ENCODE results near the gene SMAD5. TPM values are rescaled to one million over a fixed set of nuclear protein-coding genes. Genes with fewer than 3 reads are reported as not detected.

Gene SMAD5
- total and polyA plus RNA-seq, 2 donors (not counting 1 experiment from before 2014, with no cell fraction given): 9.4 to 38.6 TPM

DNA sequence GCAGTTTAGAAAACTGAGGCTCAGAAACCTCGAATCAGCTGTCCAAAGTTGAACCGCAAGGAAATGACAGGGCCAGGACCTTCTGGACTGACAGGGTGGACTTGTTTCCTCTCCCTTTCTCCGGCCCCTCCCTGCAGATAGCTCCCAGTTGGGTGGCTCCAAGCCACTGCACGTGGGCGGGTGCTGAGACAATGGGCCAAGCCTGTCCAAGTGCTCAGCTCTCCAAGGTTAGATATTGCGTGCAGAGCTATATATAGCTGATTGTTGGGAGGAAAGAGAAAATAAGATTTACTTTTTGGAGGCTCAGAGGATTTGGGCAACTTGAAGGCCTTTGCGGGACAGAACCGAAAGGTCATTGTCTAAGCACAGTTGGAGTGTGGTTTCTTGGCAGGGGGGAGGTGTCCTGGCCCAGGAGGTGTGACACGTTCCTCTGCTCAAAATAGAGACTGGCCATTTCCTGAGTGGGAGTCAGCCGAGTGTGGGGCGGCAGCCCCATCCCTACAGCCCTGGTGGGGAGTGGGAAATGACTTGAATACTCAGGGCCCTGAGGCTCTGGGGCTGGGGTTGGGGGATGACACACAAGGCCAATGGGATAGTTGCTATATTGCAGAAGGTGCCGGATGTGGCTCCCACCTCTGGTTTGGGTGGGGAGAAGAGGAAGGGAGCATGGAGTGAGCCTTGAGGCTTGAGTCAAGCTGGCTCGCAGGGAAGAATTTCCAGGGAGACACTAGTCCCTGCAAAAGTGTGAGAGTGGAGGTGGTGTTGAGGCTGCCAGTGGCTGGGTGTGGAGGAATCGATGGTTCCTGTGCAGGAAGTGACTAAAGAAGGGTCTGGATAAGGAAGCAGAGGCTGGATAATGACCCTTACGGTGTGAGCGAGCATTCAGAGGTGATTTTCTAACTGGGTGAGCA, 44.4 kb upstream of the SMAD5 start:
- POLR2A ChIA-PET: no interaction called here
- Mint-ChIP-seq H3K27ac (no peak overlapping the region), H3K4me3 (no peak overlapping the region), H3K9me3 (ENCODE audit: insufficient read depth) (no peaks in the 10 kb centered on the region), H3K27me3 (peaks cover 7% of the 10 kb centered on the region), H3K4me1 (no peaks in the 10 kb centered on the region)
- DNase-seq (no peak), ATAC-seq (ENCODE audit: low read depth) (no peak)
- H3K9ac ChIP-seq (ENCODE audit: low read length): no peak overlapping the region
- intact Hi-C loops (cut with micrococcal nuclease): no loop called here
- H3K4me1 ChIP-seq (ENCODE audit: control insufficient read depth in 2 of 2, insufficient read depth in 2 of 2, low read length in 2 of 2): no peaks in the 10 kb centered on the region
- no peaks in the 10 kb centered on the region for H3K9me3 ChIP-seq (ENCODE audit: control extremely low read depth in 1 of 3, control insufficient read depth in 2 of 3, insufficient read depth in 1 of 3, low read length in 2 of 3)
- no peak overlapping the region for H2AFZ ChIP-seq (ENCODE audit: insufficient read depth, low read depth, low read length, poor library complexity, severe bottlenecking)
- TF ChIP-seq, protein P1, sequence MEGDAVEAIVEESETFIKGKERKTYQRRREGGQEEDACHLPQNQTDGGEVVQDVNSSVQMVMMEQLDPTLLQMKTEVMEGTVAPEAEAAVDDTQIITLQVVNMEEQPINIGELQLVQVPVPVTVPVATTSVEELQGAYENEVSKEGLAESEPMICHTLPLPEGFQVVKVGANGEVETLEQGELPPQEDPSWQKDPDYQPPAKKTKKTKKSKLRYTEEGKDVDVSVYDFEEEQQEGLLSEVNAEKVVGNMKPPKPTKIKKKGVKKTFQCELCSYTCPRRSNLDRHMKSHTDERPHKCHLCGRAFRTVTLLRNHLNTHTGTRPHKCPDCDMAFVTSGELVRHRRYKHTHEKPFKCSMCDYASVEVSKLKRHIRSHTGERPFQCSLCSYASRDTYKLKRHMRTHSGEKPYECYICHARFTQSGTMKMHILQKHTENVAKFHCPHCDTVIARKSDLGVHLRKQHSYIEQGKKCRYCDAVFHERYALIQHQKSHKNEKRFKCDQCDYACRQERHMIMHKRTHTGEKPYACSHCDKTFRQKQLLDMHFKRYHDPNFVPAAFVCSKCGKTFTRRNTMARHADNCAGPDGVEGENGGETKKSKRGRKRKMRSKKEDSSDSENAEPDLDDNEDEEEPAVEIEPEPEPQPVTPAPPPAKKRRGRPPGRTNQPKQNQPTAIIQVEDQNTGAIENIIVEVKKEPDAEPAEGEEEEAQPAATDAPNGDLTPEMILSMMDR (IDR thresholded peaks at IDR 0.05): no peak
- TF ChIP-seq EZH2 (IDR thresholded peaks at IDR 0.05; ENCODE audit: borderline replicate concordance, insufficient read depth, low read depth, low read length, poor library complexity, severe bottlenecking): no peak
- H3K27ac ChIP-seq (ENCODE audit: low read length in 2 of 2): no peak overlapping the region
- H3K79me2 ChIP-seq (ENCODE audit: control insufficient read depth, insufficient read depth, low read length): no peaks in the 10 kb centered on the region
- no peak overlapping the region for H3K4me2 ChIP-seq (replicated peaks; ENCODE audit: low read depth, low read length, poor library complexity, severe bottlenecking)
- WGBS (ENCODE audit: insufficient coverage): 90% methylated on average over 13 of the region's 16 CpGs
- CTCF ChIA-PET: no interaction called here
- peaks cover 0 to 9% (median 3%) of the 10 kb centered on the region in 4 experiments for H3K27me3 ChIP-seq (replicated peaks in 1 of 4; ENCODE audit: control extremely low read depth in 1 of 4, control insufficient read depth in 3 of 4, insufficient read depth in 4 of 4, low read length in 3 of 4)
- no peaks in the 10 kb centered on the region for H3K36me3 ChIP-seq (replicated peaks in 1 of 2; ENCODE audit: control extremely low read depth in 1 of 2, control insufficient read depth in 1 of 2, extremely low read depth in 1 of 2, insufficient read depth in 2 of 2, low read length in 1 of 2)
- no peaks in the 10 kb centered on the region for H4K20me1 ChIP-seq (ENCODE audit: control insufficient read depth, insufficient read depth, low read length, poor library complexity, severe bottlenecking)
- no peak overlapping the region for H3K4me3 ChIP-seq (ENCODE audit: control extremely low read depth in 1 of 5, extremely low read depth in 1 of 5, insufficient read depth in 1 of 5, low read depth in 2 of 5, low read length in 4 of 5)

DNA sequence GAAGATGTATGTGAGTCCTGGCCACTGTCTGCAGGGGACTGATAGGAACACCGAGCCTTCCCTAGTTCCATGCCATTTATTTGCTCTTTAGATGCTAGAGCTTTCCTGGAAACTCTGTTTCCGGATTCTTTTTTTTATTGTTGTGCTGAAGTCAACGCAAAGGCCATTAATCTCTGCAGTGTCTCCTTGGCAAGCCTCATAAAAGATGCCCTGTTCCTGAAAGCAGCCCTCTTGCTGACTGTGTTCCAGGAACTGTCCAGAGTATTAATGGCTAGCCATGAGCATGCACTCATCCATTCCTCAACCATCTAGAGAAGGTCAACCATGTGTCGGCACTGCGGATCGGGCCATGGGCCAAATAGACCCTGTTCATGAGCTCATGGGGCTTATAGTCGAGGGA, 42.9 kb upstream of the SMAD5 start:
- Histone ChIP-seq H3K4me3 (ENCODE audit: control extremely low read depth in 1 of 5, extremely low read depth in 1 of 5, insufficient read depth in 1 of 5, low read depth in 2 of 5, low read length in 4 of 5) (no peak overlapping the region), H3K27me3 (replicated peaks in 1 of 4; ENCODE audit: control extremely low read depth in 1 of 4, control insufficient read depth in 3 of 4, insufficient read depth in 4 of 4, low read length in 3 of 4) (peaks cover 0 to 2% (median 0%) of the 10 kb centered on the region in 4 experiments), H3K4me2 (replicated peaks; ENCODE audit: low read depth, low read length, poor library complexity, severe bottlenecking) (no peak overlapping the region), H3K27ac (ENCODE audit: low read length in 2 of 2) (no peak overlapping the region), H3K36me3 (replicated peaks in 1 of 2; ENCODE audit: control extremely low read depth in 1 of 2, control insufficient read depth in 1 of 2, extremely low read depth in 1 of 2, insufficient read depth in 2 of 2, low read length in 1 of 2) (no peaks in the 10 kb centered on the region), H3K79me2 (ENCODE audit: control insufficient read depth, insufficient read depth, low read length) (no peaks in the 10 kb centered on the region), H2AFZ (ENCODE audit: insufficient read depth, low read depth, low read length, poor library complexity, severe bottlenecking) (no peak overlapping the region), H3K9me3 (ENCODE audit: control extremely low read depth in 1 of 3, control insufficient read depth in 2 of 3, insufficient read depth in 1 of 3, low read length in 2 of 3) (no peaks in the 10 kb centered on the region), H3K9ac (ENCODE audit: low read length) (no peak overlapping the region), H3K4me1 (ENCODE audit: control insufficient read depth in 2 of 2, insufficient read depth in 2 of 2, low read length in 2 of 2) (no peaks in the 10 kb centered on the region), H4K20me1 (ENCODE audit: control insufficient read depth, insufficient read depth, low read length, poor library complexity, severe bottlenecking) (no peaks in the 10 kb centered on the region)
- intact Hi-C loops (cut with micrococcal nuclease): no loop called here
- 85% methylated on average over 7 of the region's 7 CpGs for WGBS (ENCODE audit: insufficient coverage)
- ATAC-seq (ENCODE audit: low read depth) (no peak), DNase-seq (no peak)
- POLR2A ChIA-PET: no interaction called here
- H3K27ac Mint-ChIP-seq: no peak overlapping the region
- H3K9me3 Mint-ChIP-seq (ENCODE audit: insufficient read depth): no peaks in the 10 kb centered on the region
- CTCF ChIA-PET: no interaction called here
- H3K4me3 Mint-ChIP-seq: no peak overlapping the region
- H3K27me3 Mint-ChIP-seq: peaks cover 8% of the 10 kb centered on the region
- TF ChIP-seq, protein P1 (IDR thresholded peaks at IDR 0.05): no peak
- TF ChIP-seq EZH2 (IDR thresholded peaks at IDR 0.05; ENCODE audit: borderline replicate concordance, insufficient read depth, low read depth, low read length, poor library complexity, severe bottlenecking): no peak
- no peaks in the 10 kb centered on the region for H3K4me1 Mint-ChIP-seq

Data from B cell (primary cell).